ENCODE measurements around the gene GCSH.
A peak's percentile ranks its signal among the peaks of the same experiment; 100 is the strongest.
"Not testable (repeated sequence)": the region's sequence is repeated elsewhere in the genome, so short reads cannot be mapped to it uniquely, and the experiment has no call there.

GCSH gene

DNA sequence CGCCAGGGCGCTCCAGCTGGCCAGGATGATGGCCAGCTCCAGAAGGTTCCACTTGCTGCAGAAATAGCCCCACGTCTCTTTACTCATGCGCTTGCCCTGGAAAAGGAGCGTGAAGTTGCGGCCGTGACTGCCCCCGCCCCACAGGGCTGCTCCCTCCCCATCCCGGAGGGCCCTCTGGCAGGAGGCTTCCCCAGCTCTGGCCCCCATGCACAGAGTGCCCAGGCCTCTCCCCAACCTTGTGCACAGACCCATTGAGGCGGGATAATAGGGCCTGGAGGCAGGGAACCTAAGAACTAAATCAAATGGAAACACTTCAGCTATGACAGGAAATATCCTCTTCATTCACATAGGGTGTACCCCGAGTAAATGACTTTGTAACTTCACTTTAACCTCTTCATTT, 21.2 kb upstream of the GCSH start:
- DNase-seq (ENCODE audit: low read depth) = no peak
- H3K4me3 ChIP-seq (ENCODE audit: low read length) = no peak overlapping the region
- TF ChIP-seq, protein P1, sequence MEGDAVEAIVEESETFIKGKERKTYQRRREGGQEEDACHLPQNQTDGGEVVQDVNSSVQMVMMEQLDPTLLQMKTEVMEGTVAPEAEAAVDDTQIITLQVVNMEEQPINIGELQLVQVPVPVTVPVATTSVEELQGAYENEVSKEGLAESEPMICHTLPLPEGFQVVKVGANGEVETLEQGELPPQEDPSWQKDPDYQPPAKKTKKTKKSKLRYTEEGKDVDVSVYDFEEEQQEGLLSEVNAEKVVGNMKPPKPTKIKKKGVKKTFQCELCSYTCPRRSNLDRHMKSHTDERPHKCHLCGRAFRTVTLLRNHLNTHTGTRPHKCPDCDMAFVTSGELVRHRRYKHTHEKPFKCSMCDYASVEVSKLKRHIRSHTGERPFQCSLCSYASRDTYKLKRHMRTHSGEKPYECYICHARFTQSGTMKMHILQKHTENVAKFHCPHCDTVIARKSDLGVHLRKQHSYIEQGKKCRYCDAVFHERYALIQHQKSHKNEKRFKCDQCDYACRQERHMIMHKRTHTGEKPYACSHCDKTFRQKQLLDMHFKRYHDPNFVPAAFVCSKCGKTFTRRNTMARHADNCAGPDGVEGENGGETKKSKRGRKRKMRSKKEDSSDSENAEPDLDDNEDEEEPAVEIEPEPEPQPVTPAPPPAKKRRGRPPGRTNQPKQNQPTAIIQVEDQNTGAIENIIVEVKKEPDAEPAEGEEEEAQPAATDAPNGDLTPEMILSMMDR (IDR thresholded peaks at IDR 0.05; ENCODE audit: insufficient read depth, low read depth, low read length, missing control alignments) = no peak

DNA sequence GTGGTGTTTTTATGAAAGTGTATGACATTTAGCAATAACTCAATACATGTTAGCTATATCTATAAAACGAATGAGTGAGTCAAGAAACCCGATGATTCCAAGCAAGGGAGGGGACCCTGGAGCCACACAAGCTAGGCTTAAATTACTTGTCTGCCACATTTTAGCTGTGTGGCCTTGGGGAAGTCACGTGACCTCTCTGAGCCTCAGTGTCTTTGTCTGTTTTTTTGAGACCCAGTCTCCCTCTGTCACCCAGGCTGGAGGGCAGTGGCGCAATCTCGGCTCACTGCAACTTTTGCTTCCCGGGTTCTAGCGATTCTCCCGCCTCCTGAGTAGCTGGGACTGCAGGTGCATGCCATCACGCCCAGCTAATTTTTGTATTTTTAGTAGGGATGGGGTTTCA, 20.1 kb upstream of the GCSH start:
- no peak overlapping the region for H3K4me3 ChIP-seq (ENCODE audit: low read length)
- TF ChIP-seq, protein P1 (IDR thresholded peaks at IDR 0.05; ENCODE audit: insufficient read depth, low read depth, low read length, missing control alignments) = no peak
- no peak for DNase-seq (ENCODE audit: low read depth)

DNA sequence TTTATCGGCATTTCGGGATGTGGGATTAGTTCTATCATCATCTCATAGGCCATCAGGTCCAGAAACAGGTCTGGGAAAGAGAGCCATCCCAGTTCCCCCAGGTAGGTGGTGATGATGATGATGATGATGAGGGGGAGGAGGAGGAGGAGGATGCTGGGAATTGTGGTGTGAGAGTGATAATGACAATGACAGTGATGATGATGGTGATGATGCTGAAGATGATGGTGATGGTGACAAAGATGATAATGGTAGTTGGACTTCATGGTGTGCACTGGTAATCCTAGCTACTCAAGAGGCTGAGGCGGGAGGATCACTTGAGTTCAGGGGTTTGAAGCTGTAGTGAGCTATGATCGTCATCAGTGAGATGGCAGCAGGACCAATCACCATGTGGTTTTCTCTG, 16.3 kb upstream of the GCSH start:
- no peak for DNase-seq (ENCODE audit: low read depth)
- no peak overlapping the region for H3K4me3 ChIP-seq (ENCODE audit: low read length)
- TF ChIP-seq, protein P1 (IDR thresholded peaks at IDR 0.05; ENCODE audit: insufficient read depth, low read depth, low read length, missing control alignments) = no peak

DNA sequence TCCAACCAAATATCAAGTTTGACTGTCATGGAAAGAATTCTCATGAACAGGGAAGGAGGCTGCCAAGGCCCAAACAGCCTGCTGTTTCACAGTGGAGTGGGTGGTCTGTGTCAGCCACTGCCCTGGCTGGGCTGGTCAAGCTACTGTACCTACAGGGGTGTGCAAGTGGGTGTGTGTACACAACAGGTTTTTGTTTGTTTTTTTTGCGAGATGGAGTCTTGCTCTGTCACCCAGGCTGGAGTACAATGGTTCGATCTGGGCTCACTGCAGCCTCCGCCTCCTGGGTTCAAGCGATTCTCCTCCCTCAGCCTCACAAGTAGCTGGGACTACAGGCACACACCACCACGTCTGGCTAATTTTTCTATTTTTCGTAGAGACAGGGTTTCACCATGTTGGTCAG, 13.1 kb upstream of the GCSH start:
- not testable (repeated sequence) for H3K4me3 ChIP-seq (ENCODE audit: low read length); DNase-seq (ENCODE audit: low read depth)

DNA sequence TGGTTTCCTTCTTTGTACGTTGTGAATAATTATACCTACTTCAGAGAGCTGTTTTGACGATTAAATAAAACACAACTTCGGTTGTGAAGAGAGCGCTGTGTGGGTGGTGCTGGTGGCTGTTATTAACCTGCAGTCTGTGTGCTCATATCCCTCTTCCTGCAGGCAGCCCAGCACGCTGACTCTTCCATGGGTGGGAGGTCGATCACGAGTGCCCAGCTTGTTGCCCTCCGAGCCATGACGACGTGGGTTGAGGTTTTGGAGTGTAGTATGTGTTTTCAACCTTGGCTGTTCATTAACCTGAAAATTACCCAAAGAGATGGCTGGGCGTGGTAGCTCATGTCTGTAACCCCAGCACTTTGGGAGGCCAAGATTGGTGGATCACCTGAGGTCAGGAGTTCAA, 11.3 kb upstream of the GCSH start:
- TF ChIP-seq, protein P1 (IDR thresholded peaks at IDR 0.05; ENCODE audit: insufficient read depth, low read depth, low read length, missing control alignments) = no peak
- no peak for DNase-seq (ENCODE audit: low read depth)
- no peak overlapping the region for H3K4me3 ChIP-seq (ENCODE audit: low read length)

DNA sequence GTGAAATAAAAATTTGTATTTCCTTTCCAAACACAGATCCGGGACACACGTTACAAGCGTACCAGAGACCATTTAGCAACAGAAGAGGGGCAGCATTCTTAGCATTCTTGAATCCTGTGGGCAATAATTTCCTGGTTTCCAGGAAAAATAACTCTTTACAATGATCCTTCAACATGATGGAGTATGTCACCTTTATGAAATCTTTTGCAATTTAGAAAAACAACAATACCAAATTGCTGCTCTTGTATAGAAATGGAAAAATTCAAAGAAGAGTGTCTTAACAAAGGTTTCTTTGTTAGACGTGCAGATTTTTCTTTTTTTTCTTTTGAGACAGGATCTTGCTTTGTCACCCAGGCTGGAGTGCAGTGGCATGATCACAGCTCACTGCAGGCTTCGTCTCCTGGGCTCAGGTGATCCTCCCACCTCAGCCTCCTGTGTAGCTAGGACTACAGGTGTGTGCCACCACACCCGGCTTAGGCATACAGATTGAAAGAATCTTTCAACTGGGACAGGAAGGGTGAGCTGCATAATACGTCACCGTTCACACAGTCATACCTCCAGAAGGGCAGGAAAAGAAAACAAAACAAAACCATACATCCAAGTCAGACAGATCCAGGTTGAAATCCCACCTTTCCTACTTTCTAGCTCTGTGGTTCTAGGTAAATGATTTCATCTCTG, 10.8 kb upstream of the GCSH start:
- TF ChIP-seq, protein P1 (IDR thresholded peaks at IDR 0.05; ENCODE audit: insufficient read depth, low read depth, low read length, missing control alignments) = no peak
- DNase-seq (ENCODE audit: low read depth) = peak; percentile 33
- H3K4me3 ChIP-seq (ENCODE audit: low read length) = no peak overlapping the region

DNA sequence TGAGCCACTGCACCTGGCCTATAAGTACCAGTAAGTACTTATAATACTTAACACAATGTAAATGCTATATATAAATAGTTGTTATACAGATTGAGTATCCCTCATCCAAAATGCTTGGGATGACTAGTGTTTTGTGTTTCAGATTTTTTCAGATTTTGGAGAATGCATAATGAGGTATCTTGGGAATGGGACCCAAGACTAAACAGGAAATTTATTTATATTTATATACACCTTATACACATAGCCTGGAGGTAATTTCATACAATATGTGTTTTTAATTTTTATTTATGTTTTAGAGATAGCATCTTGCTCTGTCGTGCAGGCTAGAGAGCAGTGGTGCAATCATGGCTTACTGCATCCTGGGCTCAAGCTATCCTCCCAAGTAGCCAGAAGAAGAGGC, 9.8 kb upstream of the GCSH start:
- no peak overlapping the region for H3K4me3 ChIP-seq (ENCODE audit: low read length)
- TF ChIP-seq, protein P1 (IDR thresholded peaks at IDR 0.05; ENCODE audit: insufficient read depth, low read depth, low read length, missing control alignments) = no peak
- DNase-seq (ENCODE audit: low read depth) = no peak

Data from epithelial cell of esophagus (primary cell).